ENCODE data around the gene THBS2. TPM values are rescaled to one million over a fixed set of nuclear protein-coding genes. Genes with fewer than 3 reads are reported as not detected.

The THBS2 gene
- total RNA-seq, 2 donors from 2014 or later = 673 to 817 TPM

- Histone ChIP-seq H3K9me3 (no peaks in the 10 kb centered on the region), H3K36me3 (no peaks in the 10 kb centered on the region), H3K4me1 (ENCODE audit: control insufficient read depth in 1 of 2, low read depth in 2 of 2) (peaks cover 14 to 35% of the 10 kb centered on the region in 2 donors), H3K4me3 (no peak overlapping the region), H3K27me3 (replicated peaks; ENCODE audit: insufficient read depth) (no peaks in the 10 kb centered on the region), H3K27ac (no peak overlapping the region)
- ATAC-seq (ENCODE audit: insufficient number of reproducible peaks, low FRiP score, low read depth) (no peak), DNase-seq (ENCODE audit: low spot score) (no peak)
- TF ChIP-seq CTCF (IDR thresholded peaks at IDR 0.05) = no peak
These were observed 78.2 kb downstream of the THBS2 start for GRCh38 chr6:169175360-169175887.

GRCh38 chr6:169174516-169175359 lies 78.9 kb downstream of the THBS2 start:
- no peak for DNase-seq (ENCODE audit: low spot score)
- no peak overlapping the region for H3K4me3 ChIP-seq
- peaks cover 20 to 42% of the 10 kb centered on the region in 2 donors for H3K4me1 ChIP-seq (ENCODE audit: control insufficient read depth in 1 of 2, low read depth in 2 of 2)
- H3K9me3 ChIP-seq = no peaks in the 10 kb centered on the region
- peak overlapping the region; percentile 30 to 93 for H3K27ac ChIP-seq
- TF ChIP-seq CTCF (IDR thresholded peaks at IDR 0.05) = no peak
- H3K27me3 ChIP-seq (replicated peaks; ENCODE audit: insufficient read depth) = no peaks in the 10 kb centered on the region
- no peaks in the 10 kb centered on the region for H3K36me3 ChIP-seq
- ATAC-seq (ENCODE audit: insufficient number of reproducible peaks, low FRiP score, low read depth) = no peak

- no peak for ATAC-seq (ENCODE audit: insufficient number of reproducible peaks, low FRiP score, low read depth)
These were observed 79.9 kb downstream of the THBS2 start for GRCh38 chr6:169173532-169174268.

GRCh38 chr6:169172946-169173345 lies 80.7 kb downstream of the THBS2 start:
- H3K27ac ChIP-seq = peak overlapping the region; percentile 93 to 96
- ATAC-seq (ENCODE audit: insufficient number of reproducible peaks, low FRiP score, low read depth) (no peak), DNase-seq (ENCODE audit: low spot score) (no peak)

More at GRCh38 chr6:169173532-169174268, 79.9 kb downstream of the THBS2 start:
- no peak for TF ChIP-seq CTCF (IDR thresholded peaks at IDR 0.05)
- Histone ChIP-seq H3K4me1 (ENCODE audit: control insufficient read depth in 1 of 2, low read depth in 2 of 2) (peaks cover 30 to 53% of the 10 kb centered on the region in 2 donors), H3K9me3 (no peaks in the 10 kb centered on the region), H3K27ac (peak overlapping the region; percentile 93 to 96), H3K36me3 (no peaks in the 10 kb centered on the region), H3K27me3 (replicated peaks; ENCODE audit: insufficient read depth) (no peaks in the 10 kb centered on the region), H3K4me3 (no peak overlapping the region)
- DNase-seq (ENCODE audit: low spot score) = no peak

More at GRCh38 chr6:169172946-169173345, 80.7 kb downstream of the THBS2 start:
- Histone ChIP-seq H3K4me1 (ENCODE audit: control insufficient read depth in 1 of 2, low read depth in 2 of 2) (peaks cover 34 to 59% of the 10 kb centered on the region in 2 donors), H3K4me3 (no peak overlapping the region), H3K27me3 (replicated peaks; ENCODE audit: insufficient read depth) (no peaks in the 10 kb centered on the region), H3K36me3 (no peaks in the 10 kb centered on the region), H3K9me3 (no peaks in the 10 kb centered on the region)
- no peak for TF ChIP-seq CTCF (IDR thresholded peaks at IDR 0.05)

Measured in thoracic aorta (tissue), 2 donors.